Right renal pelvis (tissue), 4 donors: ENCODE data around the gene GPR78. TPM values are rescaled to one million over a fixed set of nuclear protein-coding genes. Genes with fewer than 3 reads are reported as not detected.

Experiments
- DNase-seq, 4 donors: peaks; one replicate each; pipeline ENCODE4 v3.0.0-alpha.2; 2013; ENCODE audit warnings: low read depth in 4 of 4, low spot score in 3 of 4, missing footprints in 1 of 4
- polyA plus RNA-seq, 4 donors: library from polyadenylated mRNA; unstranded; fragments of 120-200 nt; gene quantifications; one replicate each; pipeline ENCODE4 v1.2.1, GENCODE V29; 2013; ENCODE audit not compliant: insufficient read length in 4 of 4

The GPR78 gene
- polyA plus RNA-seq, 4 donors = 0.55 to 0.89 (median 0.82) TPM

GRCh38 chr4:8585721-8586212 lies 5.6 kb downstream of the GPR78 start:
- DNase-seq = peak in 1 of 4 donors; percentile 54

- DNase-seq = no peak
These were observed 6.1 kb downstream of the GPR78 start for GRCh38 chr4:8586246-8586645.

- DNase-seq = no peak
These were observed 6.7 kb downstream of the GPR78 start for GRCh38 chr4:8586671-8587468.

DNA sequence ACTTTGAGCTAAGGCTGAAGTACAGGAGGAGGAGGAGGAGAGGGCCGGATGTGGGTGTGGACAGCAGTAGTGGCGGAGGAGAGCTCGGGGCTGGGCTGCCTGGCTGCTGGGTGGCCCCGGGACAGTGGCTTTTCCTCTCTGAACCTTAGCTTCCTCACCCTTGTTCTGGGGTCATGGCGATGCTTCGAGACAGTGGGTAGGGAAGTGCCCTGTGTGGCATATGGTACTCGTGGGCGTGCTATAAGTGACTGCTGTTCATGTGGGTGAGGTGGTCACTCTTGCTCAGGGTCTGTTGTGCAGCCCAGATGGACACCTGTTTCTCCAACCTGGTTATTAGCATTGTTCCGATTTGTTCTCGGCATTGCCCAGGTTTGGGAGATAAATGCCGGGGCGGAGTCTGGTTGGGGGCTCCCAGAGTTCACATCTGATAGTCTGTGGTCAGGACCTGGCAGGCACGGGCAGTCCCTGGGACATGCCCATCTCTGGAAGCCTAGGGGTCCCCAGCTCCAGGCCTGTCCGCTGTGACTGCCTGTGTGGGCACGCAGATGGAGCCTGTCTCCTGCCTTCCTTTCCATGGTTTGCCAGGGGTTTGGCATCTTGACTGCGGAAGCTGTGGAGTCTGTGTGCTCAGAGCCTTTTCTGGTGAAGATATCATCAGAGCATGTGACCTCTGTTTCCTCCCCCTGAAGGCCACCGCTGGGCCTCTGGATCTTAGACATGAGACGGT lies 7.4 kb downstream of the GPR78 start:
- DNase-seq = no peak

- DNase-seq = no peak
These were observed 7.9 kb downstream of the GPR78 start for GRCh38 chr4:8588196-8588470.

- DNase-seq = no peak
These were observed 9.1 kb downstream of the GPR78 start for GRCh38 chr4:8589336-8589735.

GRCh38 chr4:8589823-8590545 lies 9.8 kb downstream of the GPR78 start:
- no peak for DNase-seq

DNA sequence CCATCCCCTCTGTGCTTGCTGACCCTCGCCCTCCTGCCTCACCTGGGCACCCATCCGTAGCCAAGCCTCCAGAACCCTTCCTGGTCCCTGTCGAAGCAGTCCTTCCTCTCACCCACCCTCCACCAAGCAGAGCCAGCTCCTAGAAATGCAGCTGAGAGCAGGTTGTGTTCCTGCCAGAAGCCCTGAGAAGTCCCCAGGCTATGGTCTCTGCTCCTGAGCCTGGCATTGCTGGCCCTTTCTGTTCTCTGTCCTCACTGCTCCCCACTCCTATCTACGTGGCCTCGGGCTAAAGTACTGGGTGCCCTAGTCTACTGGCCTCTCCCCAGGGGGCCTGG lies 10.3 kb downstream of the GPR78 start:
- no peak for DNase-seq

DNA sequence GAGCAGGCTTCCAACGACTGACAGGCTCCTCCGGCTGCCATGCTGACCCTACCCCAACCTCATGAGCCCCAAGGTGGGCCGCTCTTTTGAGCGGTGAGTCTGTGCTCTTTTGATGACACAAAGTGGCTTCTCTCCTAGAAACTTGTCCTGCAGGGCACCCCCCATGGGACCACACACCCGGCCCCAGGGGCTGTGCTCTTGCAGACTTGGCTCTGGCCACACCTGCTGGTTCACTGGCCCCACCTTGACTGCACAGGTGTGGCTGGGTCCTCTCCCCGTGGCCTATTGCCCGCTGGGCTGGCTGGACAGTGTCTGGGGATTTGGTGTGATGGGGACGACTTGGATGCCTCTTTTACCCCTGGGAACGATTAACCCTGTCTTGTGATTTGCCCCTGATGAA lies 10.9 kb downstream of the GPR78 start:
- no peak for DNase-seq

- DNase-seq = no peak
These were observed 11.6 kb downstream of the GPR78 start for GRCh38 chr4:8591626-8592365.

GRCh38 chr4:8592366-8593263 lies 12.4 kb downstream of the GPR78 start, which contains the start of gene CPZ:
TSS of gene CPZ (plus strand) at chr4:8592765. CDS start at chr4:8592834, 69 bp downstream.
- DNase-seq = peak in 1 of 4 donors; percentile 56

DNA sequence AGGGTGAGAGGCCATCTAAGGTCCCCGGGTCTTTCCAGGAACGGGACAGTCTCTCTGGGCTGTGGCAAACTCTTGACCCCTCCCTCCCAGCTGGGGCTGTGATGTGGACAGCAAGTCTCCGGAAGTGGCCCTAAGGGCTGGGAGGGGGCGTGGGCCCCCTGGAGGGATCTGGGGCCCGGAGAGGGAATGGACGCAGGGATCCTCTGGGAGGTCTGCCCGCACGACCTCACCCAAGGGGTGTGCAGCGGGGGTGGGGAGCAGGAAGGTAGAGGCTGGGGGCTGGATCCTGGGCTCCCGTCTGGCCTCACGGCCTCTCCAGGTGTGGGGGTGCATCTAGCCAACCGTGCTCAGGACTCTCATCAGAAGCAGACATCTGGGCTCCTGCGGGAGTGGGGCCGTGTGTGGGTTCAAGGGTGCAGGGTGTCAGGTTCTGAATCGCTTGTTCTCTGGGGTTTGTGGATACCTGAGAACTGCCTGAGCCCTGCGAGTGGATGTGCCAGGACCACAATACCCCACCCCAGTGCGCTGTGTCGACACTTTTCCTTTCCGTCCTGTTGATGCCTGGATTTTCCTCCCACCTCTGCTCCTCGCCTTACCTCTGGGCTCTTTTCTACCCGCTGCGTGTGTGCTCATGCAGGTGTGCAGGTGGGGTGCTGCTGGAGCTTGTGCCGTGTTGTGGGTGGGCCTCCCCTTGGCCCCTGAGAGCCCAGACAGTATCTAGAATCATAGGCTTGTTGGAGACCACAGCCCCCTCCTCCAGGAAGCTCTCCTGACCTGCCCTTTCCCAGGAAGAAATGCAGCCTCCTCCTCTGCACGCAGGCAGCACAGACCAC lies 13.3 kb downstream of the GPR78 start:
- no peak for DNase-seq

DNA sequence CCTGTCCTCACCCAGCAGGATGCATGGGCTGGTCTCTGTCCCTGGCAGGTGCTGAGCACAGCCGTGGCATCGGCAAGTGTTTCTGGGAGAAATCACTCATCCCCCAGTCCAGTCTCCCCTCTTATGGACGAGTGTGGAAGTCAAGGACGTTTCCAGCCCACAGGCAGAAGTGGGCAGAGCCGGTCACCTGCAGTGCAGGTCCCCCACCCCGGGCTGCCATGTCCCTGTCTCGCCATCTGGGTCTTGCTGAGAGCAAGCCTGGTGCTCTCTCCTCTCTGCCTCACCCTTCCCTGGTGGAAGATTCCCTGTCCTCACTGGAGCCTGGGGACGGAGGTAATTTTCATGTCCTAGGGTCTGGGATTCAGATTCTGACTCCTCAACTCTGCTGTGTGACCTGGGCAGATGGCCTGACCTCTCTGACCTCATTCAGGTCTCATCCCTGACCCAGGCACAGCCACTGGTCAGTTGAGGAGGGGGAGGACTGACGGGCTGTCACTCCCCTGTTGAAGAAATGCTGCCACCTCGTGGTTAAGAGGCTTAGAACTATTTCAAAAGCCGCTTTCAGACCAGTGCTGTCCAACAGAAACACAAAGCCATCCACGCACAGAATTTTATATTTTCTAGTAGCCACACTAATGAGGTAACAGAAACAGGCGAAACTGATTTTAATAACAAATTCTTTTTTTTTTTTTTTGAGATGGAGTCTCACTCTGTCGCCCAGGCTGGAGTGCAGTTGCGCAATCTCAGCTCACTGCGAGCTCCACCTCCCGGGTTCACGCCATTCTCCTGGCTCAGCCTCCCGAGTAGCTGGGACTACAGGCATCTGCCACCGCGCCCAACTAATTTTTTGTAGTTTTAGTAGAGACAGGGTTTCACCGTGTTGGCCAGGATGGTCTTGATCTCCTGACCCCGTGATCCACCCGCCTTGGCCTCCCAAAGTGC lies 14.2 kb downstream of the GPR78 start:
- peak; percentile 65 to 73 (median 68) for DNase-seq

DNA sequence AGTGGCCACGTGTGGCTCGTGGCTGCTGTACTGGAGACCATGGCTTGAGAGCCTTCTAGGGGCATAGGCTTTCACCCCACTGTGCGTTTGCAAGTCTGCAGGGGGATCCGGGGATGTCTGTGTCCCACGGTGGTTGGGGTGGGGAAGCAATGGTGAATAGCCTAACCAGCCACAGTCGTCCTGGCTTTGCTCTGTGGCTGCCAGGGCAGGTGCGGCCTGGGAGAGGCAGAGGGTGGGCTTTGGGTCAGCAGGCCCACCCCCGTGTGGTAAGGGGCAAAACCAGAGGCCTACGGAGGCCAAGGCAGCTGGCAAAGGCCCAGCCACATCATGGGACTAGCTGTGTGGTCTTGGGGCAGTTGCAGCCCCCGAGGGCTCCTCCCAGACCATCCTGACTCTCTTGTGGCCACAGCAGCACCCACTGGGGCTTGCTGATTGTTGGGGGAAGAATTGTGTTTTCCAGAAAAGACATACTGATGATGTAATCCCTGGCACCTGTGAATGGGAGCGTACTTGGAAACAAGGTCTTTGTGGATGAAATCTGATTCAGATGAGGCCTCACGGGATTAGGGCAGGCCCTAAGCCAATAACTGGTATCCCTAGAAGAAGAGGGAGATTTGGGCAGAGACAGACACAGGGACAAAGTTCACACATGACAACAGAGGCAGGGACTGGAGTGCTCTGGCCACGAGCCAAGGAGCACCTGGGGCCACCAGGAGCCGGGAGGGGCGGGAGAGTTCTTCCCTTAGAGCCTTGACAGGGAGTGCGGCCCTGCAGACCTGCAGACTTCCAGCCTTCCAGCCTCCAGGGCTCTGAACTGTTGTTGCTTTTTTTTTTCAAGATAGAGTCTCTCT lies 15.3 kb downstream of the GPR78 start:
- DNase-seq = no peak

GRCh38 chr4:8596891-8597290 lies 16.7 kb downstream of the GPR78 start:
- no peak for DNase-seq

- no peak for DNase-seq
These were observed 17.1 kb downstream of the GPR78 start for GRCh38 chr4:8597319-8597718.

- no peak for DNase-seq
These were observed 17.6 kb downstream of the GPR78 start for GRCh38 chr4:8597791-8598190.
